NOMO-1 treated with dmso at 0.1 percent for 144 hours (cell line): ENCODE results near the gene WDFY1.
A peak's percentile ranks its signal among the peaks of the same experiment; 100 is the strongest.
"Not testable (repeated sequence)": the region's sequence is repeated elsewhere in the genome, so short reads cannot be mapped to it uniquely, and the experiment has no call there.

Source experiments
- DNase-seq: peaks from one replicate; lab custom pipeline; 2025; ENCODE audit not compliant: unreplicated experiment; lab: John Stamatoyannopoulos, UW

The WDFY1 gene

GRCh38 chr2:223957092-223957851 is 12.1 kb upstream of the WDFY1 start, which contains the start of gene MRPL44:
Gene MRPL44, plus strand, starts transcription at chr2:223957463. Its CDS starts 10 bp downstream, at chr2:223957473.
- DNase-seq: peak; percentile 96

- no peak for DNase-seq
These were observed 11.2 kb upstream of the WDFY1 start for GRCh38 chr2:223956300-223956699.

GRCh38 chr2:223954401-223954800 is 9.3 kb upstream of the WDFY1 start:
- DNase-seq: no peak

- DNase-seq: no peak
These were observed 7.3 kb upstream of the WDFY1 start for GRCh38 chr2:223952280-223952968.

GRCh38 chr2:223950448-223951347 is 5.6 kb upstream of the WDFY1 start:
- no peak for DNase-seq

- DNase-seq: no peak
These were observed 4.2 kb upstream of the WDFY1 start for GRCh38 chr2:223949241-223949840.

- no peak for DNase-seq
These were observed 2.6 kb upstream of the WDFY1 start for GRCh38 chr2:223947711-223948205.

- no peak for DNase-seq
These were observed 620 bp upstream of the WDFY1 start for GRCh38 chr2:223945755-223946154.

- DNase-seq: no peak
These were observed 901 bp downstream of the WDFY1 start for GRCh38 chr2:223944166-223944702.

GRCh38 chr2:223943561-223944008 is 1.6 kb downstream of the WDFY1 start:
- DNase-seq: no peak

- no peak for DNase-seq
These were observed 2.0 kb downstream of the WDFY1 start for GRCh38 chr2:223943135-223943534.

GRCh38 chr2:223941579-223942277 is 3.4 kb downstream of the WDFY1 start:
- DNase-seq: no peak

- DNase-seq: not testable (repeated sequence)
These were observed 5.7 kb downstream of the WDFY1 start for GRCh38 chr2:223939438-223939837.

- DNase-seq: no peak
These were observed 7.6 kb downstream of the WDFY1 start for GRCh38 chr2:223937535-223937934.

GRCh38 chr2:223936862-223937326 is 8.2 kb downstream of the WDFY1 start:
- DNase-seq: no peak

GRCh38 chr2:223935459-223936125 is 9.5 kb downstream of the WDFY1 start:
- no peak for DNase-seq

- DNase-seq: no peak
These were observed 10.3 kb downstream of the WDFY1 start for GRCh38 chr2:223934870-223935269.

GRCh38 chr2:223932816-223933800 is 12.0 kb downstream of the WDFY1 start:
- no peak for DNase-seq
